HFFc6 (cell line): ENCODE measurements around the gene TMPO. TPM values are rescaled to one million over a fixed set of nuclear protein-coding genes. Genes with fewer than 3 reads are reported as not detected.
"Not testable (repeated sequence)": the region's sequence is repeated elsewhere in the genome, so short reads cannot be mapped to it uniquely, and the experiment has no call there.

Source experiments
- DNase-seq: peaks from one replicate; pipeline ENCODE4 v3.0.0-alpha.2; 2018
- H3K27ac Mint-ChIP-seq: 2 replicates; pipeline ENCODE4 v1.8.0; 2020; ENCODE audit warnings: mild to moderate bottlenecking, mixed read lengths
- H3K27me3 Mint-ChIP-seq: 2 replicates; pipeline ENCODE4 v1.8.0; 2021; ENCODE audit warnings: mild to moderate bottlenecking, moderate library complexity, mixed read lengths; ENCODE audit not compliant: insufficient read depth
- H3K36me3 Mint-ChIP-seq: 2 replicates; pipeline ENCODE4 v1.8.0; 2021; ENCODE audit warnings: low read depth, mixed read lengths
- H3K4me1 Mint-ChIP-seq: 2 replicates; pipeline ENCODE4 v1.8.0; 2020; ENCODE audit warnings: low read depth, mixed read lengths
- H3K4me3 Mint-ChIP-seq: 2 replicates; pipeline ENCODE4 v1.8.0; 2020; ENCODE audit warnings: mild to moderate bottlenecking, moderate library complexity, mixed read lengths
- H3K9me3 Mint-ChIP-seq: 2 replicates; pipeline ENCODE4 v1.8.0; 2020; ENCODE audit warnings: mild to moderate bottlenecking, mixed read lengths
- CTCF ChIP-seq: fragments of 200-600 bp; sonication (generic); IDR thresholded peaks from 2 replicates; pipeline ENCODE4 v1.5.0; 2021; ENCODE audit warnings: antibody characterized with exemption, mild to moderate bottlenecking
- total RNA-seq, 6 experiments: library from RNA; stranded (reverse); fragmentation: NEBNext Ultra II Directional; extraction: Animal tissue kit (Norgen Biotek cat#: 25700); gene quantifications; 2 replicates in 1 of 6; 3 replicates in 5 of 6; pipeline ENCODE4 v1.2.3, GENCODE V29; 2021

TMPO gene
- total RNA-seq, 6 experiments from 2014 or later, result 48.4 to 112 (median 98.2) TPM

- peak overlapping the region; percentile 93 for H3K4me3 Mint-ChIP-seq
- peak overlapping the region; percentile 96 for H3K27ac Mint-ChIP-seq
- DNase-seq, result peak; percentile 97
- TF ChIP-seq CTCF, result no peak
- peaks cover 4% of the 10 kb centered on the region; the same call in 1 of the 2 replicates for H3K9me3 Mint-ChIP-seq
- H3K36me3 Mint-ChIP-seq, result no peaks in the 10 kb centered on the region
- H3K4me1 Mint-ChIP-seq, result peaks cover 28% of the 10 kb centered on the region
- H3K27me3 Mint-ChIP-seq, result peaks cover 17% of the 10 kb centered on the region
These were observed 11.6 kb upstream of the TMPO start for GRCh38 chr12:98503592-98504367.

- Mint-ChIP-seq H3K4me1 (peaks cover 28% of the 10 kb centered on the region), H3K4me3 (peak overlapping the region; percentile 93), H3K9me3 (peaks cover 4% of the 10 kb centered on the region; the same call in 1 of the 2 replicates), H3K27ac (peak overlapping the region; percentile 96), H3K27me3 (peaks cover 17% of the 10 kb centered on the region), H3K36me3 (no peaks in the 10 kb centered on the region)
- no peak for DNase-seq
- TF ChIP-seq CTCF, result no peak
These were observed 11.1 kb upstream of the TMPO start for GRCh38 chr12:98504368-98504617.

GRCh38 chr12:98509063-98509462, 6.3 kb upstream of the TMPO start:
- H3K4me3 Mint-ChIP-seq, result no peak overlapping the region
- no peak overlapping the region for H3K27ac Mint-ChIP-seq

GRCh38 chr12:98511806-98512205, 3.6 kb upstream of the TMPO start:
- not testable (repeated sequence) for H3K27ac Mint-ChIP-seq, H3K4me3 Mint-ChIP-seq, DNase-seq, H3K9me3 Mint-ChIP-seq, H3K27me3 Mint-ChIP-seq, H3K36me3 Mint-ChIP-seq
- peaks cover 14% of the 10 kb centered on the region for H3K4me1 Mint-ChIP-seq

More at GRCh38 chr12:98509063-98509462, 6.3 kb upstream of the TMPO start:
- DNase-seq, result no peak
- H3K27me3 Mint-ChIP-seq, result peaks cover under 1% of the 10 kb centered on the region
- H3K9me3 Mint-ChIP-seq, result peaks cover 2% of the 10 kb centered on the region; the same call in 1 of the 2 replicates
- peaks cover 29% of the 10 kb centered on the region for H3K4me1 Mint-ChIP-seq
- no peak for TF ChIP-seq CTCF
- H3K36me3 Mint-ChIP-seq, result peaks cover 5% of the 10 kb centered on the region; the same call in 1 of the 2 replicates

- TF ChIP-seq CTCF, result no peak
These were observed 1.7 kb upstream of the TMPO start for GRCh38 chr12:98513379-98514322.

GRCh38 chr12:98514982-98515286, 456 bp upstream of the TMPO start:
- peak overlapping the region; percentile 98 for H3K27ac Mint-ChIP-seq
- TF ChIP-seq CTCF, result no peak
- H3K4me1 Mint-ChIP-seq, result peaks cover 20% of the 10 kb centered on the region
- DNase-seq, result no peak
- H3K4me3 Mint-ChIP-seq, result peak overlapping the region; percentile 99
- H3K36me3 Mint-ChIP-seq, result peaks cover 22% of the 10 kb centered on the region; the same call in 1 of the 2 replicates
- peaks cover 2% of the 10 kb centered on the region; the same call in 1 of the 2 replicates for H3K27me3 Mint-ChIP-seq
- H3K9me3 Mint-ChIP-seq, result no peaks in the 10 kb centered on the region

More at GRCh38 chr12:98513379-98514322, 1.7 kb upstream of the TMPO start:
- DNase-seq, result no peak
- Mint-ChIP-seq H3K27ac (peak overlapping the region; percentile 98), H3K36me3 (peaks cover 17% of the 10 kb centered on the region; the same call in 1 of the 2 replicates), H3K27me3 (peaks cover 2% of the 10 kb centered on the region; the same call in 1 of the 2 replicates), H3K4me1 (peaks cover 19% of the 10 kb centered on the region), H3K9me3 (no peaks in the 10 kb centered on the region), H3K4me3 (peak overlapping the region; percentile 99)
